Kidney epithelial cell (primary cell): ENCODE results near the gene MINDY2. TPM values are rescaled to one million over a fixed set of nuclear protein-coding genes. Genes with fewer than 3 reads are reported as not detected.

Experiments used
- DNase-seq: peaks from one replicate; pipeline ENCODE4 v3.0.0-alpha.2; 2010; ENCODE audit warnings: low read depth
- H3K27me3 ChIP-seq: 2 replicates; pipeline ENCODE4 v1.6.0; 2011; ENCODE audit warnings: low read length; ENCODE audit not compliant: control insufficient read depth, insufficient read depth
- H3K36me3 ChIP-seq: 2 replicates; pipeline ENCODE4 v1.5.1; 2011; ENCODE audit warnings: low read length; ENCODE audit not compliant: control insufficient read depth, insufficient read depth
- H3K4me3 ChIP-seq: 2 replicates; pipeline ENCODE4 v1.5.1; 2011; ENCODE audit warnings: low read depth, mild to moderate bottlenecking, control low read depth, low read length
- CTCF ChIP-seq: IDR thresholded peaks from 2 replicates; pipeline ENCODE4 v1.5.1; 2011; ENCODE audit warnings: mild to moderate bottlenecking, moderate library complexity, low read length, control low read depth, inconsistent platforms; ENCODE audit not compliant: insufficient read depth, poor library complexity, severe bottlenecking
- total RNA-seq: library from RNA; depleted of rRNA; stranded (reverse); fragments of >200 nt; gene quantifications from 2 replicates; pipeline ENCODE4 v1.2.3, GENCODE V29; 2015

The MINDY2 gene
- total RNA-seq, 1 donor from 2014 or later = 25.7 TPM

GRCh38 chr15:58734859-58735258 lies 36.2 kb upstream of the MINDY2 start:
- Histone ChIP-seq H3K4me3 (no peak overlapping the region), H3K27me3 (no peaks in the 10 kb centered on the region), H3K36me3 (no peaks in the 10 kb centered on the region)
- no peak for DNase-seq
- TF ChIP-seq CTCF = no peak

GRCh38 chr15:58736018-58736643 lies 35.0 kb upstream of the MINDY2 start:
- Histone ChIP-seq H3K4me3 (no peak overlapping the region), H3K27me3 (no peaks in the 10 kb centered on the region), H3K36me3 (no peaks in the 10 kb centered on the region)
- no peak for TF ChIP-seq CTCF
- no peak for DNase-seq

GRCh38 chr15:58737298-58737697 lies 33.8 kb upstream of the MINDY2 start:
- no peak for TF ChIP-seq CTCF
- Histone ChIP-seq H3K36me3 (no peaks in the 10 kb centered on the region), H3K27me3 (no peaks in the 10 kb centered on the region), H3K4me3 (no peak overlapping the region)
- DNase-seq = no peak

GRCh38 chr15:58738046-58738707 lies 32.9 kb upstream of the MINDY2 start:
- TF ChIP-seq CTCF = no peak
- Histone ChIP-seq H3K36me3 (no peaks in the 10 kb centered on the region), H3K27me3 (no peaks in the 10 kb centered on the region), H3K4me3 (no peak overlapping the region)
- no peak for DNase-seq

- Histone ChIP-seq H3K36me3 (no peaks in the 10 kb centered on the region), H3K4me3 (no peak overlapping the region), H3K27me3 (no peaks in the 10 kb centered on the region)
- DNase-seq = no peak
- no peak for TF ChIP-seq CTCF
Measured at GRCh38 chr15:58740436-58740835, 30.7 kb upstream of the MINDY2 start.

GRCh38 chr15:58741032-58741431 lies 30.1 kb upstream of the MINDY2 start:
- DNase-seq = no peak
- H3K4me3 ChIP-seq = no peak overlapping the region
- H3K27me3 ChIP-seq = no peaks in the 10 kb centered on the region
- no peaks in the 10 kb centered on the region for H3K36me3 ChIP-seq
- no peak for TF ChIP-seq CTCF
